Measurements from ENCODE around the gene C13orf46.

C13orf46 gene

GRCh38 chr13:113930671-113931637 lies 42.9 kb downstream of the C13orf46 start:
- H3K4me3 ChIP-seq (ENCODE audit: low read depth, low read length): no peak overlapping the region
- DNase-seq (ENCODE audit: low read depth): no peak

DNA sequence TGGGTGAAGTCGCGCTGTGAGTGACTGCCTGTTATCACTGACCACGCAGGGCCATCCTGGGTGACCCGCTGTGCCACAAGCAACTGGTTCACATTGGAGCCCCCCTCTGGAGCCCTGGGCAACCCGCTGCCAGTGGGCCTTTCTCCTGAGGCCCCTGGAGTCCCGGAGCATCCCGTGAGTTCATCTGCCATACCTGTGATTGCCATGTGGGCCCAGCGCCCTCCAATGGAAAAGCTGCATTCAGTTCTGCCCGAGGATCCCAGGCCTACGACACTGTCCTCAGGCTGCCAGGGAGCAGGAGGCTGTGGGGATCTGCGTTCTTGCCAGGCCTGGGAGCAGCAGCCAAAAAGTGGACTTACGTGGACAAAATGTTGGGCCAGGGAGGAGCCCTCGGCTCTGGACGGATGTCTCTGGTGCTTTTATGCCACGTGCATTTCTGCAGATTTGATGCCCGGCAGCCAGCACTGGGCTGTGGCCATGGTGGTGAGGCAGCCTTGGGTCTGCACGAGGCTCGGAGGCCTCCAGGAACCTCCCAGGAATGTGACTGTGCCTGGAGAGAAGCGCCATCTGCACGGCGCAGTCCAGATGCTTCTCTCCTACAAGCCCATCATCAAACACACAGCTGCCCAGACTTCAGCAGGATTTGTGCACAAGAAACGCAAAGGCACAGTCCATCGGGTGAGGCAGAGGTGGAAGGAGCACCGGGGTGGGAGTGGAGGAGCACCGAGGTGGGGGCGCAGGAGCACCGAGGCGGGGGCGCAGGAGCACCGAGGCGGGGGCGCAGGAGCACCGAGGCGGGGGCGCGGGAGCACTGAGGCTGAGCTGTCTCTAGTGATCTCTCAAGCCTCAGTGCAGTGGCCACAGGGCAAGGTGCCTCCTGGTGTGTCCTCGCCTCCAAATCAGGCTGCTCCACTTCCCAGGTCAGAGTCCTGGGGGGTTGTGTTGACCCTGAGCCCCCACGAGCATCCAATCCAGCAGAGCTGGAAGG lies 44.0 kb downstream of the C13orf46 start:
- no peak for DNase-seq (ENCODE audit: low read depth)
- no peak overlapping the region for H3K4me3 ChIP-seq (ENCODE audit: low read depth, low read length)

GRCh38 chr13:113928685-113929627 lies 44.9 kb downstream of the C13orf46 start:
- no peak overlapping the region for H3K4me3 ChIP-seq (ENCODE audit: low read depth, low read length)
- DNase-seq (ENCODE audit: low read depth): peak; percentile 79

DNA sequence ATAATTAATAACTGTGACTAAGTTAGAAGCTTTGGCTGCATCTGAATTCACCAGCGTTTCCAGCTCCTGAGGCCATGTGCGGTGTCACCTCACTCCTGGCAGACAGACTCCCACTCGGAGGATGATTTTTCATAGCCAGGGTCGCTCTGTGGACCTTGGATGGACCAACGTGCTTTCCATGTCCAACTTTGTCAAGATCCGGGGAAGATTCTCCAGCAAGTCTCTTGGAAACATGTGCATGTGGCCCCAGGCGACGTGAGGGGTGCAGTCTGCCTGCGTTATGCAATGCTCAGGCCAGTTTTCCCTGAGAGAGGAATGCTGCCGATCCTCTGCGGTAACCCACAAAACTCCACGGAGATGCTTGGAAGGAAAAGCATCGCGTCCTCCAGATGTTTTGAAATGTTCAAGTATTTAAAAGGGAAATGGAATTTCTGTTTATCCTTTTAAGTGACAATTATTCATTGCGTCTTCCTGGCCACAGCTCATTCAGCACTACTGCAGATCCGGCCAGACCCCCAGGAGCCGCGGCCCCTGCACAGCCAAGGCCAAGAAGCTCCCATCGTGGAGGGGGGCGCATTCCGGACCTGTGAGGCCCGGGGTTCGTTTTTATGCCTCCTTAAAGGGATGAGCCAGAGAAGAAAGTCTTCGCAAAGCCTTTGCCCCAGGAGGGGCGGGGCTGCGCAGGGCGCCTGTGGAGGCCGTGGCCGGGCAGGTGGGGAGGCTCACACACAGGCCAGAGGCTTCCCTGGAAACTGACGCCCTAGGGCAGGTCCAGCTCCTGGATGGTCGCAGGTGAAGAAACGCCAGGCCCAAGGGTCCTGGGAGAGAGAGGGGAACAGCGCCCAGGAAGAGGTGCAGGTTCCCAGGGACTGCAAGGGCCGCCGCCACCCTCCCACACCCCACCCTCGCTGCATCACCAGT lies 46.0 kb downstream of the C13orf46 start:
- H3K4me3 ChIP-seq (ENCODE audit: low read depth, low read length): no peak overlapping the region
- DNase-seq (ENCODE audit: low read depth): peak; percentile 97

DNA sequence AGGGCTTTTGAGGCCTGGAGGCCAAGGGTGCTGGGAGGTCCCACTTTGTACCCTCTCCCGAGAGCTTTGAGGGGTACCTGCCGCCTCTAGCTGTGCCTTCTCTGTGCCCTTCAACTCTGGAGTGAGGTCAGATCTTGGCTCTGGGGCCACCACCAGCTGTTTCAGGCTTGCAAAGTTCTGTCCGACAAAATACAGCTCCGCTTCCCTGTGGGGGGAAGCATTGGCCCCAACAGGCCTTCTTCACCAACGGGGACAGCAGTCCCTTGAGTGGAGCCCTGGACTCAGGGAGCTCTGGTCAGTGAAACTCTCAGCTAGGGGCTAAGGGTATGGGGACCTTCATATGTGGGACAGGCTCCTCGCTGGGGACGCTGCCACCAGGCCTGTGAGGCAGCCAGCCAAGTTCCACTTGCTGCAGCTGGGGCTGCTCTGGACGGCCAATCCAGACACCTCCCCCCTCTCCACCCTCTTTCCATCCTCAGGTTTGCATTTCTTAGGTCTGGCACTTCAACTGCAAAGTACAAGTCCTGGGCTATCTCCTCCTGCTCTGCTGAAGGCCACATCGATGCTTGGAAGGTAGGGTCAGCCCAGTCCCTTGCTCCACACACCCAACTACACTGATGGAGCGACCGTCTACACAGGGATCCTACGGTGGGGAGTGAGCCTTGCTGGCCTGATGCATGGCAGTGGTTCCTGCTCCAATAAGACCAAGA lies 46.8 kb downstream of the C13orf46 start:
- no peak overlapping the region for H3K4me3 ChIP-seq (ENCODE audit: low read depth, low read length)
- DNase-seq (ENCODE audit: low read depth): no peak

GRCh38 chr13:113926301-113926761 lies 47.5 kb downstream of the C13orf46 start:
- peak; percentile 88 for DNase-seq (ENCODE audit: low read depth)
- H3K4me3 ChIP-seq (ENCODE audit: low read depth, low read length): no peak overlapping the region

DNA sequence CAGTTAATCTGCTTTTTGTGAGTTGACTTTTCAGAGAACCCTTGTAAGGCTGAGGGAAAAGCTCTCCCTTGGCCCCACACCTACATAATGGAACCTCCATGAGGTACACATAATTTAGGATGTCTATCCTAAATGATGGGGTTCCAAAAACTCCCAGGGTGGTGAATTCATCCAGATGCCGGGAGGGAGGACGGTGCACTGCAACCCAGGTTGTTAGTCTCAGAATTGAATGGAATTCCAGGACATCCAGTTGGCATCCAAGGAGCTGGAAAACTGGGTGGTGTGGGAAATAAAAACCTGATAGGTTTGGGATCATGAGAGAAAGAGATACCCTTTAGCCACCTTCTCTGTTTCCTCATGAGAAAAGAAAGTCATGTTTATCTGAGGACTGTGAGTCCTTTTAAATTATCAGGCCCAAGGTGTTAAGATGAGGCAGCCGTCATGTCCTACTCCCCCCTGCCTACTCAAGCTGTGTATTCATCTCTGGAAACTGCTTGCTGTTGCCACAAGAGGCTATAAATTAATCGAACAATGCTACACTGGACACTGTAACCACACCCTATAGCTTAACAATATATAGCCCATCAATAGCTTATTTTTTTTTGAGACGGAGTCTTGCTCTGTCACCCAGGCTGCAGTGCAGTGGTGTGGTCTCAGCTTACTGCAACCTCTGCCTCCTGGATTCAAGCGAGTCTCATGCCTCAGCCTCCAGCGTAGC lies 49.5 kb downstream of the C13orf46 start:
- no peak for DNase-seq (ENCODE audit: low read depth)
- no peak overlapping the region for H3K4me3 ChIP-seq (ENCODE audit: low read depth, low read length)

DNA sequence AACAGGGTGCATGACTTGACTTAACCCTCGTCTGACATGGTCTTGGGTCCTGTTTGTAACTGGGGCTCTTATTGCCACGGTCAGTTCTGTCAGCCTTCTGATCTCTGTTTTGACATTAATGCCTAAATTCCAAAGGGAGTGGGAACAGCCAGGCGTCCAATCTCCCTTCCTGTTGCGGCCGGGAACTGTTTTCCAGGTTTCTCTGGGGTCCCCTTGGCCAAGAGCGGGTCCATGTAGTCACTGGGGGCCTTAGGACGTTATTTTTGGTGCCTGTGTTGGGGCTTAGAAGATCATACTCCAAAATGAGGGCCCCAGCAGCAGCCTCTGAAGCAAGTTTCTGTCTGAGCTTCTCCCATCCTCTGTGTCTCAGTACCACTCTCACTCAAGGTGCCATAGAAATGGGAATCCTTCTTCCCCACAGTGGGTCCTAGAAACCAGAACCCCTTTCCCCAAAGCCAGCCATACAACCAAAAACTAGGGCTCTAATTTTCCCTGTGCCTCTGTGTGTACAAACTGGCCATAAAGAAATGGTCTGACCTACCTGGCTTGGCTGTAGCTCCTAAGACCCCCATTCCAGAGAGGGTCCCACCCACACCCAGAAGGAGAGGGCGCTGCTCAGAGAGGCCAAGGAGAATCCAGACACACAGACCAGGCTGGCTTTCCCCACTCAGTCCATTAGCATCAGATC lies 50.4 kb downstream of the C13orf46 start:
- no peak overlapping the region for H3K4me3 ChIP-seq (ENCODE audit: low read depth, low read length)
- no peak for DNase-seq (ENCODE audit: low read depth)

DNA sequence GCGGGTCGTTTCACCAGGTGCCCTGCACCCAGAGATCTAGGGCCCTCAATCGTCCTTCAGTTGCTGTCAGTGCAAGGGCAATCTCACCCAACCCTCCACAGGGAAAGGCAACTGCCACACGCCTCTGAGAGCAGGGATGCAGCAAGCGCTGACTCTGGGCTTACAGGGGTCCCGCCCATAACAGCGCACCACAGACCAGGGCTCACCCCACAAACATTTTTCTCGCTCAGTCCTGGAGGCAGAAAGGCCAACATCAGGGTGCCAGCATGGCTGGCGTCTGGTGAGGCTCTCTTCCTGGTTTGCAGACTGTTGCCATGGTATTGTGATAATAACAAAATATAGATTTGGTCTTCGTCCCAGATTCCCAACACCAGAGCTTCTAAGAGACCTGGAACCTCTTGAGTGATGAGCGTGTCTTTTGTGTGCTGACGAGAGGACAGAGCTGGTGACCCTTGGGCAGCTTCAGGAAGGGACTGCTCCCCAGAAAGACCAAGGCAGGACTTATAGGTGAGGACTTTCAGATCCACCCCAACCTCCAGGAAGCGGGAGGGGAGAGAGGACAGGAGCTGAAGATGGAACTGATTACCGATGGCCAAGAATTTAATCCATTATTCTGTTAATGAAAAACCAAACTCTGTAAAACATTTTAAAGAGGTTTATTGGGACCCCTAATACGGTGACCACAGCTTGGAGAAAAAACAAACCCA lies 51.3 kb downstream of the C13orf46 start:
- H3K4me3 ChIP-seq (ENCODE audit: low read depth, low read length): no peak overlapping the region
- no peak for DNase-seq (ENCODE audit: low read depth)

- H3K4me3 ChIP-seq (ENCODE audit: low read depth, low read length): no peak overlapping the region
- DNase-seq (ENCODE audit: low read depth): no peak
Measured at GRCh38 chr13:113921763-113922162, 52.1 kb downstream of the C13orf46 start.

DNA sequence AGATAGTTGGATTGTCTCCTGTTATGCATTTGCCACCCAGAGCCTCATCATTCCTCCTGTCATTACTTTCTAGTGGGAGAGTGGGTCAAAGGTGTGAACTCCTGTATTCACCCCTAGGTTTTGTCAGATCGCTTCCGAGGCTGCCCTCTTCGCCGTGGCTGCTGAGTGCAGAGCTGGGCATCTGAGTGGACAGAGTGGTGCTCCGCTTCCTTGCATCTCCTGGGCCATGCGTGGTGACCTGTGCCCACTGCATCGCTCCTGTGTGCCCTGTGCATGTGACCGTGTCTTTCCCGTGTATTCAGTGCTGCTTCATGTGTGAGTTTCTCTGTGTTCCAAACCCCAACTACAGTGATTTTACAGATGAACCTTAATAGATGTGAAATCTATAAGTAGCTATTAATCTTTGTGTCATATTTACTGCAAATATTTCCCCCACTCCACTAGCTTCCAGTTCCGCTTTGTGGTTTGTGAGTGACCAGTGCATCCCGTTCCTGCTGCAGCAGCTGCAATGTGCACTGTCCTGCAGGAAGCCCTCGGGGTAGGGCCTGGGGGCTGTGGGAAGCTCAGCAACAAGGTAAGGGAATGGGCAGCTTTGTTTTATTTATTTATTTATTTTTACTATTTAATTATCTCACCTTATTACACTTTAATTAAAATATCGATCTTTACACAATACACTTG lies 53.1 kb downstream of the C13orf46 start:
- no peak overlapping the region for H3K4me3 ChIP-seq (ENCODE audit: low read depth, low read length)
- no peak for DNase-seq (ENCODE audit: low read depth)

DNA sequence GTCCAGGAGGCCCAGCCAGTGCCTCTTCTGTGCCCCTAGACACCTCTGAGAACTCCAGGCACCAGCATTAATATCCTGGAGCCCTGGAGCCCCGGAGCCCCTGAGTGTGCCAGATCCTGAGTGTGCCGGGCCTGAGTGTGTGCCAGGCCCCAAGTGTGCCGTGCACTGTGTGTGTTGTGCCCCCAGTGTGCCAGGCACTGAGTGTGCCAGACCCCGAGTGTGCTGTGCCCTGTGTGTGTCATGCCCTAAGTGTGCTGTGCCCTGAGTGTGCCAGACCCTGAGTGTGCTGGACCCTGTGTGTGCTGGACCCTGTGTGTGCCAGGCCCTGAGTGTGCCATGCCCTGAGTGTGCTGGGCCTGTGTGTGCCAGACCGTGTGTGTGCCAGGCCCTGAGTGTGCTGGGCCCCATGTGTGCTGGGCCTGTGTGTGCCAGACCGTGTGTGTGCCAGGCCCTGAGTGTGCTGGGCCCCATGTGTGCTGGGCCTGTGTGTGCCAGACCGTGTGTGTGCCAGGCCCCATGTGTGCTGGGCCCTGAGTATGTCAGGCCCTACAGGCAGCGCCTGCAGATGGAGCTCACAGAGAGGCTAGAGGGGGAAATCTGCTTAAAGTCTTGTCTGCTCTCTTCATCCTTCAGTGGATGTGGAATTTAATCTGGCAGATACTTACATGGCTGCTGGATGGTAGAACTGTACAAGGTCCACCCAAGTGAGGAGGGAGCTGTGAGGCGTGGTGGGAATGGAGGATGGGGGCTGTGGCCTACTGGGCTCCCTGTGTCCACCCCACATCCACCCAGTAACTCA lies 53.9 kb downstream of the C13orf46 start:
- DNase-seq (ENCODE audit: low read depth): no peak
- H3K4me3 ChIP-seq (ENCODE audit: low read depth, low read length): no peak overlapping the region

GRCh38 chr13:113918981-113919701 lies 54.7 kb downstream of the C13orf46 start:
- no peak for DNase-seq (ENCODE audit: low read depth)

DNA sequence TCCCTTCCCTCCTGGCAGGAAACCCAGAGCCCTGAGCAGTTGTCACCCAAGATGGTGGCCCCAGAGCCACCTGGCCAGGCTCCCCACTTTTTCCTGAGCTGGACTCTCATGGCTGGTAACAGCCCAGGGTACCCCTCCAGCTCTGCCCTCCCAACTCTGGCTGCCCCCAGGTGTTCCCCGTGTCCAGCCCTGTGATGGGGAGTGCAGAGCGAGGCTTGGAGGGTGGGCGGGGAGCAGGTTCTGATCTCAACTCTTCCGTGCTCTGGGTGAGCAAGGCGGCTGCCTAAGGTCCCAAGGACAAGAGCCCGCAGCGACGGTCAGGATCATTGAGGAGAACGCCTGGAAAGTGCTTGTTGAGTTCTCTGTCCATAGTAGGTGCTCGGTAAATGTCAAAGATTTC lies 55.3 kb downstream of the C13orf46 start:
- DNase-seq (ENCODE audit: low read depth): no peak
- H3K4me3 ChIP-seq (ENCODE audit: low read depth, low read length): no peak overlapping the region

More at GRCh38 chr13:113918981-113919701, 54.7 kb downstream of the C13orf46 start:
- no peak overlapping the region for H3K4me3 ChIP-seq (ENCODE audit: low read depth, low read length)
